ENCODE results near the gene KSR1.
"Not testable (repeated sequence)": the region's sequence is repeated elsewhere in the genome, so short reads cannot be mapped to it uniquely, and the experiment has no call there.

Gene KSR1

GRCh38 chr17:27427166-27427862 lies 28.9 kb upstream of the KSR1 start:
- not testable (repeated sequence) for DNase-seq

GRCh38 chr17:27428781-27429505 lies 27.3 kb upstream of the KSR1 start:
- DNase-seq, result no peak

GRCh38 chr17:27429666-27430382 lies 26.4 kb upstream of the KSR1 start:
- DNase-seq, result no peak

- DNase-seq, result no peak
Measured at GRCh38 chr17:27430383-27430840, 25.8 kb upstream of the KSR1 start.

DNA sequence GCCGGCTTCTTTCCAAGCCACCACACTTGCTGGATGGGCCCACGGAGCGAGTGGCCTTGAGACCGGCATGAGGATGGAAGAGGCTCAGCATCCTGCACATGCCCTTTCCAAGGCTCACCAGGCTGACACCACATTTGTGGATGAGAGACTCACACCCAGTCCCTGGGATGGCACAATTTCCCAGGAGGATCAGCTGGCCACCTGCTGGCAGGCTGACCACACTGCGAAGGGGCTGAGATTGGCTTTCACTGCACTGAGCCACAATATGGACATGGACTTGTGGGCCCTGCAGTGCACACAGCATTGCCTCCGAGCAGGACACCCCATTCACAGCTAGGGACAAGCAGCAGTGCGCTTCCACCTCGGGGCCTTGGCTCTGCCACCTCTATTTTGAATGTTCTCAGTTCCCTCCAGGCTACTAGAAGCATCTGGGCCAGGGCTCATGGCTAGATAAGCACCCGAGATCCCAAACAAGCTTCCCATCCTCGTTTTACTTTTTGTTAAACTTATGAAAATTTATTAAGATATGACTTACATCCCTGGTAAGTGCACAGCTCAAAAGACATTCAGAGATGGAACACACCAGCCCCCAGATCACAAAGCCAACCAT lies 25.3 kb upstream of the KSR1 start:
- DNase-seq, result no peak

DNA sequence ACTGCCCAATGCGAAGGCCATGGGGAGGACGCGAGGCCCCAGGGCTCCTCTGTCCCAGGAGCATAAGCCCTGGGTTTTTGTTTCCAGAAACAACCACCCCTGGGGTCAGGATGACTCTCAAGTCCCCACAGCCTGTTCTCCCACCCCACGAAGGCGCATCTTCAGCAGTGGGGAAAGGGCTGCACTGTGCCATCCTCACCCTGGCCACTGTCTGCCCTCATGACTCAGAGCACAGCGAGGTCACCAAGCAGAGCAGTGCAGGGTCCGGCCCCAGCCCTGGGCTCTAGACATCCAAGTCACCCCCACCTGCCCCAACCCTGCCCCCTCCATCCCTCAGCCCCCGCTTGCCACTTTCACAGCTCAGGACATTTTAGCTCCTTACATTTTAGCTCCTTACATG lies 22.7 kb upstream of the KSR1 start:
- no peak for DNase-seq

DNA sequence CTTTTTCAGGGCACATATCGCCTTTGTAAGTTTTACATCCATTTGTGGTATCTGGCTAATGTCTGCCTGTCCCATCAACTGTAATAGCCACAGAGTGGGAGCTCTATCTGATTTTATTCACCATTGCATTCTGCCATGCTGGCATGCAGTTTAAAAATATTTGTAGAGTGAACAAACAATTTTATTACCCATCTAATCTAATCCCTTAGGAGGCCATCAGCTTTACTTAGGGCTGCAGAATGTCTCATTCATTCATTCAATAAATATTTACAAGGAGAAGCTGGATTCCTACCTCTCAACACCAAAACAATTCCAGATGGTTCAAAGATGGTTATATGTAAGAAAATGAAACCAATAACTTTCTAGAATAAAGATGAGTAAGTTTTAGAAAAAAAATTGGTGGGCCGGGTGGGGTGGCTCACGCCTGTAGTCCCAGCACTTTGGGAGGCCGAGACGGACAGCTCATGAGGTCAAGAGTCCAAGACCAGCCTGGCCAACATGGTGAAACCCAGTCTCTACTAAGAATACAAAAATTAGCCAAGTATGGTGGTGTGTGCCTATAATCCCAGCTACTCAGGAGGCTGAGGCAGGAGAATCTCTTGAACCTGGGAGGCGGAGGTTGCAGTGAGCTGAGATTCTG lies 20.7 kb upstream of the KSR1 start:
- not testable (repeated sequence) for DNase-seq

DNA sequence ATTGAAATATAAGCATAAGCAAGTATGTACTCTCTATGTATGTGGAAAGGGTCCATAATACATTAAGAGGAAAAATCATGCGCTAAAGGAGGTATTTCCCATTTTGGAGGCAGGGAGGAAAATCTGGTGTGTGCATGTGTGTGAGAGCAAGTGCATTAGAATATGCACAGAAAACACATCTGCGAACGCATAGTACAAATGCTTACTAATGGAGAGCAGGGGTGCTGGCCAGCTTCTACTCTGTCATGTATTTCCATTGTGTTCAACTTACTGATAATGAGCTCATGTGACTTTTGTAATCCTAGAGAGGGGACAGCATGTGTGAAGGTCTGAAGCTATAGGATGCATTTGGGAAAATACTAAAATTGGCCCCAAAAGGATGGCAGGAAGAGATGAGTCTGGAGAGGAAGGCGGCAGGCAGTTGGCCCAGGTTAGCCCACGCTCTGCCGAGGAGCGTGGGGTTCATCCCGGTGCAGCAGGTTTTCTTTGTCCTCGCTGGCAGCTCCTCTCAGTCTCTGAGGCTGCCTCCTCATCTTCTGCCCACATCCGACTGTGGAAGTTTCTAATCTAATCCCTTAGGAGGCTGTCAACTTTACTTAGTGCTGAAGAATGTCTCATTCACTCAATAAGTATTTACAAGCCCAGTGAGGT lies 17.8 kb upstream of the KSR1 start:
- no peak for DNase-seq

GRCh38 chr17:27439342-27439741 lies 16.9 kb upstream of the KSR1 start:
- DNase-seq, result no peak

DNA sequence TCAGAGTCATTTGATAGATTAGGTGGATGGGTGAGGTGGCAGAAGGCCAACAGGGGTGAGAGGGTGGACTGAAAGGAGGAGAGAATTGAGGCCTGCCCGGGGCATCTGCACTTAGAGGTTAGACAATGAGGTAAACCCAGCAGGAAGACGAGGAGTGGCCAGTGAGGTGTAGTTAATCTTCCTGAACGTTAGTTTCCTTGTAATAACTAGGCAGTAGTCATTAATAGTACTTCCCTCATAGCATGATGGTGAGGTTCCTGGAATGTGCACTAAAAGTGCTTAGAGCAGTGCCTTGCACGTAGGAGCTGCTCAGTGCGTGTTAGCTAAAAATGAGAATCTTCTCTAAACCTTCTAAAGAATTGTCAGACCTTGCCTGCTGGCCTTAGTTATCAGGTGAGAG lies 13.5 kb upstream of the KSR1 start:
- DNase-seq, result no peak

DNA sequence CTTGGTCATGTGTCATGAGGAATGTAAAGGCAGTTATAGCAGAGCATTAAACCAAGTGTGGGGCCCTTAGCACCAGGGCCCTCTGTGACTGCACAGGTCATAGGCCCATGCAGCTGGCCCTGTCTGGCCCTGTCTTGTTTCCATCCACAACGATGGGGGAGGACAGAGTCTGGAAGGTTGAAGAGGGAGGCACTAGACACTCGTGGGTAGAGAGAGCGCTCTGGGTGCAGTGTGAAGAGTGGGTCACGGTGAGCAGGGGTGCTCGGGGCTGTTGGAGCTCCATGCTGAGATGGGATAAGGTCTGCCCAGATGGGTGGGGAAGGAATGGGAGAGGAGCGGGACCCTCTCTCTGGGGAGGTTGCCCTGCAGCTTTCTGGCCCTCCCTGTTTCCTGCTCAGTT lies 12.8 kb upstream of the KSR1 start:
- DNase-seq, result no peak

DNA sequence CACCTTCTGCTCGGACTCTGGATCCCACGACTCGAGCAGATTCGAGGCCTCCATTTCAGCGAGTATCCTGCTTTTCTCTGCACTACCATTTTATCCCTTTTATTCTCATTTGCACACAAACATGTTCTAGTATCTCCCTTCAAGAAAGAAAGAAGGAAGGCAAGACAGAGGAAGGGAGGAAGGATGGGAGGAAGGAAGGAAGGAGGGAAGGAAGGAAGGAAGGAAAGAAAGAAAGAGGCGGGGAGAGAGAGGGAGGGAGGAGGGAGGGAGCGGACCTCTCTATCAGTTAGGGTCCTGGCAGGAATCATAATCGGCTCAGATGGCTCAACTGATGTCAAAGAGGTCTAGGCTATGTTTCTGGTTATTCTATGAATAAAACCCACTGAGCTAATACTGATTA lies 10.3 kb upstream of the KSR1 start:
- DNase-seq, result no peak

- no peak for DNase-seq
Measured at GRCh38 chr17:27446569-27447301, 9.5 kb upstream of the KSR1 start.

GRCh38 chr17:27448534-27448933 lies 7.7 kb upstream of the KSR1 start:
- DNase-seq, result not testable (repeated sequence)

GRCh38 chr17:27449541-27449940 lies 6.7 kb upstream of the KSR1 start:
- no peak for DNase-seq

- DNase-seq, result no peak
Measured at GRCh38 chr17:27449988-27450387, 6.3 kb upstream of the KSR1 start.

- no peak for DNase-seq
Measured at GRCh38 chr17:27450416-27450815, 5.8 kb upstream of the KSR1 start.

GRCh38 chr17:27451906-27452305 lies 4.3 kb upstream of the KSR1 start:
- DNase-seq, result no peak

- no peak for DNase-seq
Measured at GRCh38 chr17:27452828-27453227, 3.4 kb upstream of the KSR1 start.

DNA sequence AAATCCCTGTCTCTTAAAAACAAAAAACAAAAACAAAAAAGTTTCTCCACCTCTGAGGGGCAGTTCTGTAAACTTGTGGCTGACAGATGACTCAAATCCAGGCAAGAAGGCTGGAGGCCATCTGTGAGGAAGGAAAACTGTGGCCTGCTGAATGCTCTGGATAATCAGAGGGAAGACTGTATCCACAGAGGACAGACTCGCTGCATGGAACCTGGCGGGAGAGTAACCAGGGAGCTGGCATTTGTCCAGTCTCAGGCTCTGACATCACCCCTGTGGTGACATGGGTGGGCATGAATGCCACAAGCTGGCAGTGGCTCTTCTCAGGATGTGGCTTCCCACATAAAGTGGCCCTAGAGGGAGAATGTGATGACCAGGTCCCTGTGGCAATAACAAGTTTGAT lies 2.8 kb upstream of the KSR1 start:
- no peak for DNase-seq

- no peak for DNase-seq
Measured at GRCh38 chr17:27454089-27454488, 2.2 kb upstream of the KSR1 start.
